ELR (cell line): ENCODE results near the gene C22orf23.
A peak's percentile ranks its signal among the peaks of the same experiment; 100 is the strongest.

Source experiments
- DNase-seq: peaks from one replicate; pipeline ENCODE4 v3.0.0-alpha.2; 2015; ENCODE audit warnings: low read depth

The C22orf23 gene

DNA sequence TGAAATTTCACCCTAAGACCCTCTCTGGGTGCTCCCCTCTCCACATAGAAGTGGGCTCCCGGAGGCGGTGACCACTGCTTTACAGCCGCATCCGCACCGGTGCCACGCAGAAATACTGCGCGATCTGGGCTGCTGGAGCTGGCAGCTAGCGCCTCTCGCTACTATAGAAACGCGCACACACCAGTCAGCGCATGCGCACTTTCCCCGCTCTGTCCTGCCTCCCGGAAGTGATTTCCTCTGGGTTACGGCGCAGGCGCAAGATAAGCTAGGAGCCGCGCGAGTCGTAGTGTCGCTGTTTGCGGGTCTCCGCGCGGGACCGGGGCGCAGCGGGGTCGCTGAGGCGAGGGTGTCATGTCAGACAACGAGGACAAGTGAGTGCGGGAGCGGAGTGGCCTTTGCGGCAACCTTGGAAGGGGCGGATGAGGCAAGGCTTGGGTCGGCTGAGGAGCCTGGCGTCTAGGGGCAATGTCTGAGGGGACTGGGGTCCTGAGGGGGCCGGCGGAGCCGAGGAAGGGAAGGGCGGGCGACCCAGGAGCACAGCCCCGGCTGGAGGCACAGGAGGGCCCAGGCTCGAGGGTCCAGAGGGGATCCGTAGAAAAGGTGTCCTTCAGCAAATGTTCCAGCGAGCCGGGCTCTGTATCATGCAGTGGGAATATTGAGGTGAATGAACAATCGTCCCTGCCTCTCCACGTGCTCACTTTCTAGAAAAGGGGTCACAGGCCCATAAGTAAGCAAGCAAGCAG, at the start of gene C22orf23, which contains the start of gene POLR2F:
Gene C22orf23, minus strand, starts transcription at position 165 of the 743 bp plus-strand sequence. CDS start 452 bp downstream, outside the sequence.
Gene POLR2F, plus strand, starts transcription at position 263 of the 743 bp plus-strand sequence. Its CDS starts 89 bp downstream, at position 352.
- peak; percentile 97 for DNase-seq

DNA sequence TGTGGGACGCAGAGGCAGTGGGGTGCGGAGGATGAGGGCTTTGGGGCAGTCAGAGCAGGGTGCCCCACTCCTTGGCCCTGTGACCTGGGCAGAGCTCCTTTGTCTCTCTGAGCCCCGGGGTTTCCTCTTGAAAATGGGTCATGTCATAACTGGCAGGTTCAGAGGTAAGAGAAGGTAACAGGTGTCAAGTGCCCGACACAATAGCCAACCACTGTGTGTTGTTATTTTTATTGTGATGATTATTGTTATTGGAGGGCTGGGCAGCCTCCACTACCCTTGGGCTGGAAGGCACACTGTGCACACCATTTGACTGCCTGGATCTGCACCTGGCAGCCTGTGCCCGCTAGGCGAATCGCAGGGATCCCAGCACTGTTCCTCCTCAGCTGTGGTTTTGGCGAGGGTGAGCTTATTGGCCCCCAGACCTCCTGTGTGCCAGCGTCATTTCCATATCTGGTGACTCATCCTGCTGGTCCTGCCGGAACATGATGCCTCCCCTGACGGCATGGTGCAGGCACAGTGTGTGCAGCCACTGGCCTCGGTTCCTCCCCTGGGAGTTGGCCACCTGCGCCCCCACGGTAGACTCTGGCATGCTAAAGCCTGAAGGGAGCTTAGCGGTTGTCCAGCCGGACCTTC, 46.4 kb upstream of the C22orf23 start:
- peak; percentile 70 for DNase-seq

DNA sequence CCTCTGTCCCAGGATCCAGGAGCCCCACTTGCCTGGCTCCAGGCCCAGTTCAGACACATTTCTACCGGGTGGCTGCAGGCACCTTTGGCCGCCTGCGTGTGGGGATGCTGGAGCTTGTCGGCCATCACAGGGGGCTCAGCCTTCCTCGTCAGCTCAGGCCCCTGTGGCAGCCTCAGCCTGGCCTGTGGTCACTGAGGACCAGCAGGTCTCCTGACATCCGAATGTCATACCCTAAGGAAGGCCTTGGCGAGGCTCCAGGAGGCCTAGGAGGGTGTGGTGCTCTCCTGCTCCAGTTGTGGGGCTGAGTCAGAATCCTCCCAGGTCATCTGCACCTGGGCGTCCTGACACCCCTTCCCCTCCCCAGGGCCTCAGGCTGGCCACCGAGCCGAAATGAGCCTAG, 45.8 kb upstream of the C22orf23 start:
- no peak for DNase-seq

DNA sequence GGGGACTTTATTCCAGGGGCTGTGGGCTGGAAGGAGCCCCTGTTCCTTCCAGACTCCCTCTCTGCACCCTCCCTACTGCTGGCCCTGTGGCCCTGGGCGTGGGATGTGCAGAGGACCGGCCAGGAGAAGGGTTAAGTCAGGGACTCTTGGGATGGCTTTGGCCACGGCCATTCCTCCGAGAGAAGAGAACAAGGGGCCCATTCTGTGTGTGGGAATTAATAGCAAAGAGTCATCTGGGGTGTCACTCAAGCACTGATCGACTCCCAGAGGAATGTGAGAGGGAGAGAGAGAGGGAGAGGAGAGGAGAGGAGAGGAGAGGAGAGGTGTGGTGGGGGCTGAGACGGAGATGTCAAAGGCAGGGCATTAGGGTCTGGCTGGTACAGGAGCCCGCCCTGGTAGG, 45.1 kb upstream of the C22orf23 start:
- no peak for DNase-seq

DNA sequence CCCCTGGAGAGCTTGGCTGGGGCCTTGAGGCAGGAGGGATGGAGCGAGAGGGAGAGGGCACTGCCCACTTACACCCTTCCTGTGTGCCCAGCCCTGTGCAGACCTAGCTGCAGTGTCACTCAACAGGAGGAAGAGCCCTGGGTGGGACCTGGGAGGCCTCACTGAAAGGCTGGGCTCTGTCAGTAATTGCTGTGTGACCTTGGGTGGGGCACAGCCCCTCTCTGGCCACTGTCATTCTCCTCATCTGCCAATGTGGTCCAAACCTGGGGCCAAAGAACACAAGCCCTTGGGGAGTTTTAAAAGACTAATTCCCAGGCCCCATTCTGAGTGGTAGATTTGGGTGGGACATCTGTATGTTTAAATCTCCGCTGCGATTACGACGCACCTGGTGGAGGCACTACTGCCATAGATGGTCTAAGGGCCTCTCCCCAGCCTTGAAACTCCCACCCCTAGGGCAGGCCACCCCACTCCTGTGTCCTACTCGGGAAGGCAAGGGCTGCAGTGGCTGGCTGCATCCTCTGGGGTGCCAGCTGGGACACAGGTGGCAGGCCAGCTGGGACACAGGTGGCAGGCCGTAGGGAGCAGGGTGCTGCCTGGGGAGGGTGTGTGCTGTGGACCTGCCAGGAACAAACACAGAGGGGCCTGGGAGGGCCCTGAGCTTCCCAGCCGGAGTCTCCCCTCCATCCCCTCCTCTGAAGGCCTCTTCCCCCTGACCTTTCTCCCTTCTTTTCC, 43.3 kb upstream of the C22orf23 start:
- no peak for DNase-seq

DNA sequence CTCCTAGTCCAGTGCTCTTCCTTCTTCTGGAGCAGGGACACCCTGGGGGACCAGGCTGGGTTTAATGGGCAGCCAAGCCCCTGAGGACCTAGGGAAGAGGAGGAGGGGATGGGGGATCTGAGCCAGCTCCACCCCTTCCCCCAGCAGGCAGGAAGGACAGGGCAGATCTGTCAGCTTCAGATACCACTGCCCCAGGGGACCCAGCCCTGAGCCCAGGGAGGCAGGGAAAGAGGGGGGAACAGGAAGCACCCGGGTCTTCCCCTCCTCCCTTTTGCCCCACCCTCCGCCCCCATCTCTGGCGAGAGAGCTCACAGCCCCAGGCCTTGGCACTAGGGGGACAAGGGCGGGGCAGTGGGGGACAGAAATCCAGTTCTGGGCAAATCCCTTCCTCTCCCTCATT, 42.7 kb upstream of the C22orf23 start:
- no peak for DNase-seq

DNA sequence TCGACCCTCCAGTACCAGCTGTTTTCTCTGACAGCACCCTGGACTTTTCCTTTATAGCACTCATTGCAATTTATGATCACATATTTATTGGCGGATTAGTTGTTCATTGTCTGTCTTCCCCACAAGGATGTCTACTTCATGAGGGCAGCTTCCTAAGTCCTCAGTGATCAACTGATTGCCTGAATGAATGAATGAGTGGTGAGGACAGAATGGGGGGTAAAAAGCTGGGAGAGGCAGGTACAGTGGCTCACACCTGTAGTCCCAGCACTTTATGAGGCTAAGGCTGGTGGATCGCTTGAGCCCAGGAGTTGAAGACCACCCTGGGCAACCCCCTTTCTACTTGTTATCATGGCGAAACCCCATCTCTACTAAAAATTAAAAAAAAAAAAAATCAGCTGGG, 42.1 kb upstream of the C22orf23 start:
- DNase-seq = no peak

DNA sequence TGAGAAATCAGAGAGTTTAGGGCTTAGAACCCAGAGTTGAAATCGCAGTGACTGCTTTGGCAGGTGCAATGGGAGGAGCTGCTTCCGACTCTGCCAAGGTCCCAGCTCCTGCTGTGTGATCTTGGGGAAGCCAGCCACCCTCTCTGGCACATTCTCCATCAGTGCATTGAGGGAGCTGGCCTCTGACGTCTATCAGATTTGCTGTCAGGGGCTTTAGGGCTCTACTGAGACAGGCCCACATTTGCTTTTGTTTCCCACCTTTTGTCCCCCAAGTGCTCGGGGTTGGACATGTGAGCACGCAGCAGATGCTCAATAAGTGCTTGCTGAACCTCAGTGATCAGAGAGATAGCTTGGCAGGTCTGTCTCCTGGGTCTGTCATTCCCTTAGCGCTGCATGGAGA, 41.6 kb upstream of the C22orf23 start:
- no peak for DNase-seq

DNA sequence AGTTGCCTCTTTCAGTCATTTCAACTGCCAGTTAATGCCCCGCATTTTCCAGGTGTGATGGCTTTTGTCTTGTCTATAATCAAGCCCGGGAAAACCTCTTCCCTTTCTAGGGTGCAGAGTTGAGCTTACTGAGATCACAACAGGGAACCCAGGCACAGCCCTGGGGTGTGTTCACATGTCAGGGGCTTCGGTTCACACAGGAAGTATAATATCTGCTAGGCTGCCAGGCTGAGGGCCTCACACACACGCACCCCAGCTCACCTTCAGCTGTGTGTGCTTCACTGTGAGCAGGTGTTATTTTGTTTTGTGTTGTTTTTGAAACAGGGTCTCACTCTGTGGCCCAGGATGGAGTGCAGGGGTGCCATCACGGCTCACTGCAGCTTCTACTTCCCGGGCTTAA, 40.6 kb upstream of the C22orf23 start:
- DNase-seq = no peak

DNA sequence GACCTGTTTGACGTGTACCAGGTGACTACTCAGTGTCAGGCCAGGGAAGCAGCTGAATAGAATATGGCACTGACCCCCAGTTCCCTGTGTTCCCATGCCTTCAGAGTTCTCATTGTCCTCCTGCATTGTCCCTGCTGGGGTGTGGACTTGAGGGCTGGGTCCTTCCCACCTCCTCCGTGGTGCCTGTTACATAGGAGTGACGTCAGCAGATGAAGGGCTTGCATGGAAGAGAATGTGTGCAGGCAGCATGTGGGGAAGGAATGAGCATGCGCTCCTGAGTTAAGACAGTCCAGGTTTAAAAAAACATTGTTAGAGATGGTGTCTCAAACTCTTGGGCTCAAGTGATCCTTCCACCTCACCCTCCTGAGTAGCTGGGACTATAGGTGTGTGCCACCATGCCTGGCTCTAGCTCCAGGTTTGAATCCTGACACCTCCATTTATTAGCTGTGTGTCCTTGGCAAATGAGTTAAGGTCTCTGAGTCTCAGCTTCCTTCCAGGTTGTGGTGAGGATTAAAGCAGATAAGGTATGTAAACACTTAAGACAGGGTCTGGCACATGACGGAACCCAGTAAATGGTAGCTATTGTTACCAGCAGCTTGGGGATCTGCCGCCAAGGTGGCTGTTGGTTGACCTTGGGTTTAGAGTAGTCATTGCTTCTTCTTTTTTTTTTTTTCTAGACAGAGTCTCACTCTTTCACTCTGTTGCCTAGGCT, 38.5 kb upstream of the C22orf23 start:
- DNase-seq = no peak

DNA sequence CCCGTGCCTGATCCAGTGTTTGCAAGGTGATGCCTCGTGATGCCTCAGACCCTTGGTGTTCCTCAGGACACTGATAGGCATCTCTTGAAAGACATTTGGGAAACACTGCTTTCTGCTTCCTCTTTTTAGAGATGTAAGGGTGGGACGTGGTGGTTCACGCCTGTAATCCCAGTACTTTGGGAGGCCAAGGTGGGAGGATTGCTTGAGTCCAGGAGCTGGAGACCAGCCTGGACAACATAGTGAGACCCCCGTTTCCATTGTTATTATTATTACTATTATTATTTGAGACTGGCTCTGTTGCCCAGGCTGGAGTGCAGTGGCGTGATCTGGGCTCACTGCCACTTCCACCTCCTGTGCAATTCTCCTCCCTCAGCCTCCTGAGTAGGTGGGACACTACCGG, 37.5 kb upstream of the C22orf23 start:
- DNase-seq = no peak

DNA sequence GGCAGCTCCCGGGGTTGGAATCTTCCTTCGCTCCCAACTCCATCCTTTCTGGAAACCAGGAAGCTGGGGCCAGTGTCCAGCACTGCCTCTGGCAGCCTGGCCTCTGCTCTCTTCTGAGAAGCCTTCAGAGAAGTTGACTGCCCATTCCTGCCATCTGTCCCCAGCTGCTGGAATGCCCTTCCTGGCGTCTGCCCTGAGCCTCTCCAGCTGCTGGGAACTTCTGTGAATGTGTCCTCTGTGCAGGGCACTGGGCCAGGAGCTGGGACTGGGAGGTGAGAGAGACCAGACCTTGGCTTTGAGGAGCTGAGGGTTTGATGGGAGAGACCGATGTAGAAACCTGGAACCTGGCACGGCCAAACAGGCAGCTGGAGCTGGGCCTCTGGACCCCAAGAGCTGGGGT, 36.9 kb upstream of the C22orf23 start:
- no peak for DNase-seq

DNA sequence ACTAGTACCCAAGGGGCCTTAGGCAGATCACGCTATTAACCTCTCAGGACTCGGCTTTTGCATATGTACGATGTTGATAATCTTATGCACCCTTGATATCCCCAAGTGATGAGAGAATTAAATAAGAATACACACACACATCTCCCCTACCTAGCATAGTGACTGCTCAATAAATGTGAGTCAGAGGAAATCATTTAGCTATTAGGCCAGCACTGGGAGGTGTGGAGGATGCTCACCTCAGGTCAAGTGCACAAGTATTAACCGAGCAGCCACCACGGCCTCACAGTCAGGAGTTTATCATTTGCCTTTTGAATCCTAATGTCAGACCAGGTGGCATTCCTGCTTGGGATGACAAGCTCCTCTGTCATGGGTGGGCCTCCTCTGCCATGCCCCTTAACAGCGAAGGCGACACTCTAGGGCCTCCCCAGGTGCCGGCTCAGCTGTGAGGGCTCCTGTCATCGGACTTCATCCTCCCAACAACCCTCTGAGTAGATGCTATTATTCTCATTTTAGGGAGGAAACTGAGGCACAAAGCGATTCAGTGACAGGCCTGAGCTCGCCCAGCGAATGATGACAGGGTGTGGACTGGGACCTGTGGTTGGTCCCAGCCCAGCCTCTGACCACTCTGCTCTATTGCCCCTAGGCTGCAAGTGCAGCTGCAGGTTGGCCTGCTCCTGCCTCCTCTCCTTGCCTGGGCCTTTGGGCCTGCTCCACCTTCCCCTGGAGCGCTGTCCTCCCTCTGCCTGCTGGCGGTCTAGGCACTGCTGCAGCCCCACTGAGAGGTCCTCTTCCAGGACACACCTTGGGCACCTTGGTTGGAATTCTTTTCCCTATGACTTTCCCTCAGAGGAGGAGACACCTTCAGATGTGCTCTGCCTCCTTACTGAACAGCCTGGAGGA, 36.0 kb upstream of the C22orf23 start:
- DNase-seq = no peak

DNA sequence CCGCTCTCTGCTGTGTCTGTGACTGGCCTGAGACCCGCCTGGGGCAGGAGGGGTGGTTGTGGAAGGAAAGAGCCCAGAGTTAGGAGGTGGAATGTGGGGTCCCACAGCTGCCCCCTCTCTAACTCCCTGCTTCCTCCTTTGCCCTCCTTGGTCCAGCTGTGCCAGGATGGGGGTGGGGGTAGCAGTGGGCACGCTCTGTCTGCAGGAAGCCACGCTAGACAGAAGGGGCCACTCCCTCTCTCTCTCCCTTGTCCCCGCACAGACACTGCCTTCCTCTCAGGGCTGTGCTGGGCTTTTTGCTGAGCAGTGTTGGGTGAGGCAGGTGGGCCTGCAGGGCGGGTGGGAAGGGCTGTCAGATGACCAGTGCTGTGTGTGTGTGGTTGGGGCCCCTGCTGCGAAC, 33.0 kb upstream of the C22orf23 start:
- DNase-seq = no peak

DNA sequence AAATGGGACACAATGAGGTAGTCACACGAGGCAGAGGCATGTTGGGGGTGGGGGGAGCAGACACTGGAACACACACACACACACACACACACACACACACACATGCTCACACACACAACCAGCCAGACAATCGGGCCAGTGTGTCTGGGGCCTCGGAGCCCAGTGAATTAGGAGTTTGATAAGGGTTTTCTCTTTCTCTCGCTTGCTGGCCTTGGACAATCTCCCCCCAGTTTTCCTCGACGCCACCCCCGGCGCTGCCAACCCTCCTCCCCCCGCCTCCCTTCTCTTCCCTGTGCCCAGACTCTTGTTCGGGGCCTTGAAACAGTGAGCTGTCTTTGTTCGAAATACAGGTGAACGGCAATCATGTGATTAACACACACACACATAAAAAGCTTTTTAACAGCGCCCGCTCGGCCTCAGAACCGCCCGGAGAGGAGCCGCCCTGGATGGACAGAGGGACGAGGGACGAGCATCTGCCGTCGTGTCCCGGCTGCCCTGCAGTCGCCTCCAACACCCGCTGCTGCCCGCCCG, 32.4 kb upstream of the C22orf23 start:
- DNase-seq = no peak

DNA sequence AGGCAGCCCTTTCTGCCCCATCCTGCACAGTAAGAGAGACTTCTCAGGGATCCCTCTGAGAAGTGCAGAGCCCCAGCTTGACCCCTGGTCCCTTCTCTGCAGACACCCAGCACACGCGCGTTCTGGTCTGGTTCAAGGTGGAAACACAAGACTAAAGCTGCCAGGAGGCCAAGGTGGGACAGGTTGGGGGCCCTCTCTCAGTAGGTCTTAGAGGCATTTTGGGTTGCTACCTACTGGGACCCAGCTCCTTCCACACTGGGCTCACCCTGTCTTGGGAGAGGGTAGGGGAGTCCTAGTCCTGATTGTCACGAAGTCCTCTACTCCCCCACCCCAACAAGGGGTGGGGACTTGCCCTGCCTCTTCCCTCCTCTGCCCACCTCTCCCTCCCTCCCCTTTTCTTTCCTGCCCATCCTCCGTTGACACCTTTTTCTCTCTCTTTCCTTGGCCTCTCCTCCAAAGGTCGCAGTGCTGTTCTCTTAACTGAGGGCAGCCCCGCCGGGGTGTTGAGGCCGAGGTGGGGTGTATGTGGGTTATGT, 31.7 kb upstream of the C22orf23 start:
- no peak for DNase-seq

DNA sequence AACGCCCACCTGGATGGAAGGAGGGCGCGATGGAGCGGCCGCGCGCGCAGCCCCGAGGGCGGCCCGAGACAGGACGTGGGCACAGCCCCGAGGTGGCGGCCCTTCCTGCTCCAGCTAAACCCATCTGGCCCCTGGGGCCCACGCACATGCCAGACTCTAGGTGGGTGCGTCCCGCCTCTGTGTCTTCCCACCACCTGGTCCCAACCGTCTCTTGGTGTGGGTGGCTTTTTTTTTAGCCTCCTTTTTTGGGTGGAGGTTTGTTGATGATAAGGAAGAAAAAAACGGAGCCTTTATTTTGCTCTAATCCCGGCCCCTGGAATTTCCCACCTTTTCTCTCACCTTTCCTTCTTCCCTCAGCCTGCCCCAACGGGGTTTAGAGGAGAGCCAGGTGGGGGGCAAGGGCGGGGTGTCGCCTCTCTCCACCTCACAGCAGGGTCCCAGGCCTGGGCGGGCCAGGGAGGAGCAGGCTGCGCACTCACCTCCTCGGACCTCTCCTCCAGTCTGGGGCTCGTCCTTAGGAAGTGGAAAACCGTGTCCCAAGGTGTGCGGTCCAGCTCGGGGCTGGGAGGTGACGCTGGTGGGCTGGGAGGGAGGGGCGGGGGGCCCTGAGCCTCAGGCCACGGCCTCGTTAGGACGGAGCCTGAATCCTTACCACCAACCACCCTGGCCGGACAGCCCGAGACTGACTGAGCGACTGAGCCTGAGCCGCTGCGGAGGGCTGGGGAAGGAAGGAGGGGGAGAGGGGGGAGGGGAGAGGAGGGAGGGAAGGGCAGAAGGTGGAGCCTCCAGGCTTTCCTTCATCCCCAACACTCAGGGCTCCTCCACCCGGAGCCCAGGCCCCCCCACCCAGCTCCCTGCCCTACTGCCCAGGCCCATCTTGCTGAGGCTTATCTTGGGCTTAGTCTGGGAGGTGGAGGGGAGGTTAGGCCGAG, 30.7 kb upstream of the C22orf23 start, which contains the start of gene SOX10:
Gene SOX10, minus strand, starts transcription at position 696 of the 932 bp plus-strand sequence. CDS start 771 bp downstream, outside the sequence.
- DNase-seq = no peak

DNA sequence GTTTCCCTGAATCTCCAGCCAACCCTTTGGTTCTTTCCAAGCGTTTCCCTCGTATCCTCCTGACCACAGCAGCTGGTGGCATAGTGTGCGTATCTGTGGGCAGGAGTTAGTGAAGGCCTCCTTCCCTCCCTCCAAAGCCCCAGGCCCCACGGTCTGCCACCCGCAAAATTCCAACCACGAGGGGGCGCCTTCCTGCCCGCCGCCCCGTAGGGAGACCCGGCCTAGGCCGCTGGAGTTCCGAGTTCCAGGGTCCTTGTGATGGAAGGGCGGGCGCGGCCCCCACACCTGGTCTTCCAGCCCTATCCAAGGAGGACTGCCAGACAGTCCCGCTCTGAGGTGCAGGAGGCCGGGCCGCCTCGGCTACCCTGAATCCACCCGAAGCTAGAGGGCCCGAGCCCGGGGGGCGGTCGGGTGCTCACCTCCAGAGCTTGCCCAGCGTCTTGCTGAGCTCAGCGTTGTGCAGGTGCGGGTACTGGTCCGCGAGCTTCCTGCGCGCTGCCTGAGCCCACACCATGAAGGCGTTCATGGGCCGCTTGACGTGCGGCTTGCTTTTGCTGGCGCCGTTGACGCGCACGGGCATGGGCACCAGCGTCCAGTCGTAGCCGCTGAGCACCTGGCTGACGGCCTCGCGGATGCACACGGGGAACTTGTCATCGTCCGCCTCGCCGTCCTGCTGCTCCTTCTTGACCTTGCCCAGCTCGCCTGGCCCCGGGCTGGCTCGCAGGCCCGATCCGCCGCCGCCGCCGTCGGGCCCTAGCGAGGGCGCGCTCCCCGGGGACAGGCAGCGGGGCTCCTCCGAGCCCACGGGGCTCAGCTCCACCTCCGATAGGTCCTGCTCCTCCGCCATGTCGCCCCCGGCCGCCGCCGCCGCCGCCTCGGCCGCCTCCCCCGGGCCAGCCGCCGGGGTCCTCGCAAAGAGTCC, 29.8 kb upstream of the C22orf23 start:
- no peak for DNase-seq
